GM12878 (cell line): Measurements from ENCODE around the gene ARSI. TPM values are rescaled to one million over a fixed set of nuclear protein-coding genes. Genes with fewer than 3 reads are reported as not detected.

Experiments
- ATAC-seq: fragments of 200-7000 bp; cut with Tn5 transposase; 3 replicates; pipeline ENCODE4 v1.9.1; 2020; ENCODE audit warnings: mild to moderate bottlenecking, moderate library complexity
- BruUV-seq: library from RNA; stranded (reverse); fragments of 400-500 nt; replicated peaks from 2 replicates; lab custom pipeline; 2021; lab: Mats Ljungman, UMichigan
- CTCF ChIA-PET: fragments of 300-600 bp; sonication (Branson Sonifier 250); formaldehyde crosslinking; extraction: SDS; loops from one replicate; lab custom pipeline; 2021; ENCODE audit warnings: inconsistent platforms; lab: Yijun Ruan, JAX
- POLR2A ChIA-PET: fragments of 350-600 bp; formaldehyde crosslinking; extraction: SDS; loops from one replicate; lab custom pipeline; 2021; ENCODE audit warnings: inconsistent platforms; lab: Charles Lee
- RAD21 ChIA-PET: fragments of 300-600 bp; sonication (Branson Sonifier 250); formaldehyde crosslinking; loops from one replicate; lab custom pipeline; 2023; ENCODE audit warnings: antibody characterized with exemption; ENCODE audit not compliant: unreplicated experiment; lab: Charles Lee
- SMC1A ChIA-PET: fragments of 300-600 bp; sonication (Branson Sonifier 250); formaldehyde crosslinking; loops from one replicate; lab custom pipeline; 2023; ENCODE audit not compliant: unreplicated experiment, uncharacterized antibody; lab: Charles Lee
- DNase-seq: peaks from one replicate; pipeline ENCODE4 v3.0.0-alpha.2; 2011; ENCODE audit warnings: low read depth, low spot score
- FAIRE-seq: peaks from 3 replicates; lab custom pipeline; 2011; peaks lifted over from hg19 to GRCh38; lab: Jason Lieb, UNC
- H2AFZ ChIP-seq: 2 replicates; pipeline ENCODE4 v1.6.0; 2011; ENCODE audit warnings: low read depth, low read length, control low read depth; ENCODE audit not compliant: control insufficient read depth
- H3K27ac ChIP-seq: 2 replicates; pipeline ENCODE4 v1.5.1; 2011; ENCODE audit warnings: control low read depth; ENCODE audit not compliant: control insufficient read depth, insufficient read depth
- H3K27me3 ChIP-seq, 2 experiments: replicated peaks in 1 of 2; 2 replicates each; pipeline versions ENCODE4 v1.6.0 to v1.6.1; 2011; ENCODE audit warnings: low read length in 1 of 2; ENCODE audit not compliant: control insufficient read depth in 2 of 2, insufficient read depth in 2 of 2
- H3K36me3 ChIP-seq, 2 experiments: 2 replicates each; pipeline ENCODE4 v1.5.1; 2011; ENCODE audit warnings: low read length in 1 of 2; ENCODE audit not compliant: control insufficient read depth in 2 of 2, insufficient read depth in 2 of 2
- H3K4me1 ChIP-seq: 2 replicates; pipeline ENCODE4 v1.6.1; 2011; ENCODE audit warnings: mild to moderate bottlenecking, low read length, moderate library complexity, mixed read lengths; ENCODE audit not compliant: control insufficient read depth, insufficient read depth
- H3K4me2 ChIP-seq: 2 replicates; pipeline ENCODE4 v1.6.0; 2011; ENCODE audit warnings: control low read depth; ENCODE audit not compliant: control insufficient read depth, insufficient read depth
- H3K4me3 ChIP-seq: fragments of 200-600 bp; sonication (generic); 2 replicates; pipeline ENCODE4 v1.5.1; 2016
- H3K79me2 ChIP-seq: 2 replicates; pipeline ENCODE4 v1.6.0; 2011; ENCODE audit warnings: low read length; ENCODE audit not compliant: control insufficient read depth, insufficient read depth
- H3K9ac ChIP-seq: 2 replicates; pipeline ENCODE4 v1.8.0; 2011; ENCODE audit warnings: low read length, control low read depth, mixed read lengths; ENCODE audit not compliant: control insufficient read depth, insufficient read depth
- H3K9me3 ChIP-seq: replicated peaks from 3 replicates; pipeline ENCODE4 v1.5.1; 2011; ENCODE audit warnings: mild to moderate bottlenecking, low read length; ENCODE audit not compliant: control insufficient read depth, insufficient read depth
- H4K20me1 ChIP-seq: 2 replicates; pipeline ENCODE4 v1.6.0; 2011; ENCODE audit not compliant: control insufficient read depth, insufficient read depth
- CBX5 ChIP-seq: sonication (generic); IDR thresholded peaks from 2 replicates; pipeline ENCODE4 v1.6.1; 2016; ENCODE audit warnings: low read depth, moderate library complexity, mild to moderate bottlenecking, inconsistent platforms
- MTA3 ChIP-seq: IDR thresholded peaks from 2 replicates; pipeline ENCODE4 v1.6.1; 2012; ENCODE audit warnings: low read length, inconsistent platforms, borderline replicate concordance
- SREBF2 ChIP-seq: IDR thresholded peaks from 2 replicates; pipeline ENCODE4 v1.6.1; 2012; ENCODE audit warnings: mild to moderate bottlenecking, low read length
- YY1 ChIP-seq: IDR thresholded peaks from 2 replicates; pipeline ENCODE4 v1.6.1; 2011; ENCODE audit warnings: low read depth, mild to moderate bottlenecking, low read length
- WGBS: methylation state at CpG from one replicate; pipeline ENCODE4 v1.1.6; 2016; ENCODE audit warnings: low lambda C conversion rate; ENCODE audit not compliant: insufficient replicate concordance, insufficient coverage; ENCODE audit errors: missing lambda C conversion rate; 5-methylcytosine and 5-hydroxymethylcytosine counted together
- in situ Hi-C: fragments of 300-500 bp; cut with MboI; formaldehyde crosslinking; loops from 9 replicates; pipeline ENCODE4 v1.14.3; 2018; ENCODE audit warnings: mixed read lengths
- intact Hi-C: fragments of 100-400 bp; cut with micrococcal nuclease; formaldehyde crosslinking; loops from one replicate; pipeline ENCODE4 v1.14.2; 2022; ENCODE audit not compliant: unreplicated experiment
- polyA plus RNA-seq, 11 experiments: library from polyadenylated mRNA; depleted of rRNA in 4 of 11; unstranded in 6 of 11; stranded (reverse) in 5 of 11; fragments of >200 nt; fragmentation: Nextera tagmentation in 4 of 11; fragmentation: Illumina TruSeq in 1 of 11; extraction: Ambion mirVana in 4 of 11; extraction: Trizol in 1 of 11; gene quantifications; 1 replicate in 1 of 11; 2 replicates in 10 of 11; pipeline versions ENCODE4 v1.2.1 to v1.2.3, GENCODE V29; 2011 to 2016; ENCODE audit warnings: inconsistent platforms in 2 of 11, missing spikeins in 2 of 11, low read depth in 1 of 11
- total RNA-seq, 4 experiments: library from RNA; depleted of rRNA in 3 of 4; stranded (reverse); fragments of >200 nt in 3 of 4; fragmentation: Illumina TruSeq in 1 of 4; extraction: Trizol in 1 of 4; gene quantifications; 2 replicates each; pipeline versions ENCODE4 v1.2.1 to v1.2.3, GENCODE V29; 2013 to 2021
- TF ChIP-seq, protein P1 (sequence below): IDR thresholded peaks from 2 replicates; pipeline ENCODE4 v1.6.1; 2011; ENCODE audit warnings: borderline replicate concordance, low read depth, mild to moderate bottlenecking, moderate library complexity, low read length; ENCODE audit not compliant: insufficient read depth, poor library complexity, severe bottlenecking
- TF ChIP-seq, protein P2 (sequence below): fragments of 450-650 bp; IDR thresholded peaks from 2 replicates; pipeline ENCODE4 v1.6.1; 2014; ENCODE audit warnings: mild to moderate bottlenecking
- TF ChIP-seq, protein P3 (sequence below): fragments of 450-650 bp; IDR thresholded peaks from 2 replicates; pipeline ENCODE4 v1.6.1; 2017; ENCODE audit warnings: mild to moderate bottlenecking, moderate library complexity
- TF ChIP-seq, protein P4 (sequence below): fragments of 150-350 bp; IDR thresholded peaks from 2 replicates; pipeline ENCODE4 v1.6.1; 2014; ENCODE audit warnings: mild to moderate bottlenecking, low read depth, low read length

ARSI gene
- total and polyA plus RNA-seq, 10 of the 15 experiments (the other 5 are each of a cell fraction or from before 2014, with no cell fraction given): not detected

DNA sequence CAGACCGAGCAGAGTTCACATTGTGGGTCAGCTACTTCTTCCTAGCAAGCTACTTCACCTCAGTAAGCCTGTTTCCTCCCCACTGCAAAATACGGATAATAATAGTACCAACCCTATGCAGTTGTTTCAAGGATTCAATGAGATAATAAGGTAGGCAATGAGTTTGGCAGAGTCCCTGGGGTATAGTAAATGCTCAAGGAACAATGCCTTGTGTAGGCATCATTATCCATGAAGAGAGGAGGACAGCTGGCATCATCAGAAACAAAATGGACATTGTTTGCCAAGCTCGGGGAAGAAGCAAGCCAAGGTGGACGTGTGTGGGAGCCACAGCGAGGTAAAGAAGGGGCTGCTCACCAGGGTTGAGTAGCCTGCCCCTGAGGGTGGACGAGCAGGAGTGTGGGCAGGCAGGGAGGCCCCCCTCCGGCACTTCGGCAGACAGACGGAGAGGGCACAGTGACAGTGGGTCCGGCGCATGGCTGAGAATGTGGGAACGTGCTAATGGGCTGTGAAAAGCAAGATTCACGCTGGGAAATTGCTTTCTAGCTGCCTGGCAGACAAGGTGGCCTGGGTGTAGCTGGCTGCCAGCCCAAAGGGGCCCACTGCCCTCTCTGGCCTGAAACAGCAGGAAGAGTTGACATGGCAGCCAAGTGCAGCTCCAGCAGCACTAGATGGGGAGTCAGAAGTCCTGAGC, 23.2 kb downstream of the ARSI start:
- Histone ChIP-seq H3K27me3 (peaks cover 12 to 13% of the 10 kb centered on the region in 2 experiments), H3K4me2 (no peak overlapping the region), H3K36me3 (no peaks in the 10 kb centered on the region), H3K27ac (no peak overlapping the region), H3K9me3 (no peaks in the 10 kb centered on the region), H4K20me1 (no peaks in the 10 kb centered on the region; the same call in 1 of the 2 replicates), H3K9ac (no peak overlapping the region), H3K79me2 (no peaks in the 10 kb centered on the region), H3K4me3 (no peak overlapping the region), H2AFZ (no peak overlapping the region), H3K4me1 (no peaks in the 10 kb centered on the region)
- FAIRE-seq (no peak), DNase-seq (no peak), ATAC-seq (no peak)
- no TSS peak for BruUV-seq
- ChIA-PET SMC1A (interaction anchor here (0.5 kb wide), 1 partner anchor 1125 kb away, joined by 4 read pairs; no protein-coding TSS in a partner anchor), CTCF (no interaction called here), RAD21 (no interaction called here), POLR2A (no interaction called here)
- in situ Hi-C loops (no loop called here), intact Hi-C loops (no loop called here)
- no peak for TF ChIP-seq CBX5
- TF ChIP-seq, protein P1, sequence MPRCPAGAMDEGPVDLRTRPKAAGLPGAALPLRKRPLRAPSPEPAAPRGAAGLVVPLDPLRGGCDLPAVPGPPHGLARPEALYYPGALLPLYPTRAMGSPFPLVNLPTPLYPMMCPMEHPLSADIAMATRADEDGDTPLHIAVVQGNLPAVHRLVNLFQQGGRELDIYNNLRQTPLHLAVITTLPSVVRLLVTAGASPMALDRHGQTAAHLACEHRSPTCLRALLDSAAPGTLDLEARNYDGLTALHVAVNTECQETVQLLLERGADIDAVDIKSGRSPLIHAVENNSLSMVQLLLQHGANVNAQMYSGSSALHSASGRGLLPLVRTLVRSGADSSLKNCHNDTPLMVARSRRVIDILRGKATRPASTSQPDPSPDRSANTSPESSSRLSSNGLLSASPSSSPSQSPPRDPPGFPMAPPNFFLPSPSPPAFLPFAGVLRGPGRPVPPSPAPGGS: no peak
- no peak for TF ChIP-seq YY1
- TF ChIP-seq, protein P2, sequence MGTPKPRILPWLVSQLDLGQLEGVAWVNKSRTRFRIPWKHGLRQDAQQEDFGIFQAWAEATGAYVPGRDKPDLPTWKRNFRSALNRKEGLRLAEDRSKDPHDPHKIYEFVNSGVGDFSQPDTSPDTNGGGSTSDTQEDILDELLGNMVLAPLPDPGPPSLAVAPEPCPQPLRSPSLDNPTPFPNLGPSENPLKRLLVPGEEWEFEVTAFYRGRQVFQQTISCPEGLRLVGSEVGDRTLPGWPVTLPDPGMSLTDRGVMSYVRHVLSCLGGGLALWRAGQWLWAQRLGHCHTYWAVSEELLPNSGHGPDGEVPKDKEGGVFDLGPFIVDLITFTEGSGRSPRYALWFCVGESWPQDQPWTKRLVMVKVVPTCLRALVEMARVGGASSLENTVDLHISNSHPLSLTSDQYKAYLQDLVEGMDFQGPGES: no peak
- TF ChIP-seq, protein P3, sequence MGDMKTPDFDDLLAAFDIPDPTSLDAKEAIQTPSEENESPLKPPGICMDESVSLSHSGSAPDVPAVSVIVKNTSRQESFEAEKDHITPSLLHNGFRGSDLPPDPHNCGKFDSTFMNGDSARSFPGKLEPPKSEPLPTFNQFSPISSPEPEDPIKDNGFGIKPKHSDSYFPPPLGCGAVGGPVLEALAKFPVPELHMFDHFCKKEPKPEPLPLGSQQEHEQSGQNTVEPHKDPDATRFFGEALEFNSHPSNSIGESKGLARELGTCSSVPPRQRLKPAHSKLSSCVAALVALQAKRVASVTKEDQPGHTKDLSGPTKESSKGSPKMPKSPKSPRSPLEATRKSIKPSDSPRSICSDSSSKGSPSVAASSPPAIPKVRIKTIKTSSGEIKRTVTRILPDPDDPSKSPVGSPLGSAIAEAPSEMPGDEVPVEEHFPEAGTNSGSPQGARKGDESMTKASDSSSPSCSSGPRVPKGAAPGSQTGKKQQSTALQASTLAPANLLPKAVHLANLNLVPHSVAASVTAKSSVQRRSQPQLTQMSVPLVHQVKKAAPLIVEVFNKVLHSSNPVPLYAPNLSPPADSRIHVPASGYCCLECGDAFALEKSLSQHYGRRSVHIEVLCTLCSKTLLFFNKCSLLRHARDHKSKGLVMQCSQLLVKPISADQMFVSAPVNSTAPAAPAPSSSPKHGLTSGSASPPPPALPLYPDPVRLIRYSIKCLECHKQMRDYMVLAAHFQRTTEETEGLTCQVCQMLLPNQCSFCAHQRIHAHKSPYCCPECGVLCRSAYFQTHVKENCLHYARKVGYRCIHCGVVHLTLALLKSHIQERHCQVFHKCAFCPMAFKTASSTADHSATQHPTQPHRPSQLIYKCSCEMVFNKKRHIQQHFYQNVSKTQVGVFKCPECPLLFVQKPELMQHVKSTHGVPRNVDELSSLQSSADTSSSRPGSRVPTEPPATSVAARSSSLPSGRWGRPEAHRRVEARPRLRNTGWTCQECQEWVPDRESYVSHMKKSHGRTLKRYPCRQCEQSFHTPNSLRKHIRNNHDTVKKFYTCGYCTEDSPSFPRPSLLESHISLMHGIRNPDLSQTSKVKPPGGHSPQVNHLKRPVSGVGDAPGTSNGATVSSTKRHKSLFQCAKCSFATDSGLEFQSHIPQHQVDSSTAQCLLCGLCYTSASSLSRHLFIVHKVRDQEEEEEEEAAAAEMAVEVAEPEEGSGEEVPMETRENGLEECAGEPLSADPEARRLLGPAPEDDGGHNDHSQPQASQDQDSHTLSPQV: no peak
- TF ChIP-seq SREBF2: no peak
- no peak for TF ChIP-seq MTA3
- TF ChIP-seq, protein P4, sequence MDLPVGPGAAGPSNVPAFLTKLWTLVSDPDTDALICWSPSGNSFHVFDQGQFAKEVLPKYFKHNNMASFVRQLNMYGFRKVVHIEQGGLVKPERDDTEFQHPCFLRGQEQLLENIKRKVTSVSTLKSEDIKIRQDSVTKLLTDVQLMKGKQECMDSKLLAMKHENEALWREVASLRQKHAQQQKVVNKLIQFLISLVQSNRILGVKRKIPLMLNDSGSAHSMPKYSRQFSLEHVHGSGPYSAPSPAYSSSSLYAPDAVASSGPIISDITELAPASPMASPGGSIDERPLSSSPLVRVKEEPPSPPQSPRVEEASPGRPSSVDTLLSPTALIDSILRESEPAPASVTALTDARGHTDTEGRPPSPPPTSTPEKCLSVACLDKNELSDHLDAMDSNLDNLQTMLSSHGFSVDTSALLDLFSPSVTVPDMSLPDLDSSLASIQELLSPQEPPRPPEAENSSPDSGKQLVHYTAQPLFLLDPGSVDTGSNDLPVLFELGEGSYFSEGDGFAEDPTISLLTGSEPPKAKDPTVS: no peak
- WGBS: 38% methylated on average over 13 of the region's 13 CpGs
